Measurements from ENCODE around the gene ATP5MG. TPM values are rescaled to one million over a fixed set of nuclear protein-coding genes. Genes with fewer than 3 reads are reported as not detected.
A peak's percentile ranks its signal among the peaks of the same experiment; 100 is the strongest.
"Not testable (repeated sequence)": the region's sequence is repeated elsewhere in the genome, so short reads cannot be mapped to it uniquely, and the experiment has no call there.

Gene ATP5MG, protein sequence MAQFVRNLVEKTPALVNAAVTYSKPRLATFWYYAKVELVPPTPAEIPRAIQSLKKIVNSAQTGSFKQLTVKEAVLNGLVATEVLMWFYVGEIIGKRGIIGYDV
- total RNA-seq (2014; rRNA removed; shearing (Covaris generic)): 155 and 161 TPM in 2 replicates
- 33.7 and 1,597 TPM in 2 replicates for polyA plus RNA-seq (2014; cell fraction: nucleus; rRNA removed)

DNA sequence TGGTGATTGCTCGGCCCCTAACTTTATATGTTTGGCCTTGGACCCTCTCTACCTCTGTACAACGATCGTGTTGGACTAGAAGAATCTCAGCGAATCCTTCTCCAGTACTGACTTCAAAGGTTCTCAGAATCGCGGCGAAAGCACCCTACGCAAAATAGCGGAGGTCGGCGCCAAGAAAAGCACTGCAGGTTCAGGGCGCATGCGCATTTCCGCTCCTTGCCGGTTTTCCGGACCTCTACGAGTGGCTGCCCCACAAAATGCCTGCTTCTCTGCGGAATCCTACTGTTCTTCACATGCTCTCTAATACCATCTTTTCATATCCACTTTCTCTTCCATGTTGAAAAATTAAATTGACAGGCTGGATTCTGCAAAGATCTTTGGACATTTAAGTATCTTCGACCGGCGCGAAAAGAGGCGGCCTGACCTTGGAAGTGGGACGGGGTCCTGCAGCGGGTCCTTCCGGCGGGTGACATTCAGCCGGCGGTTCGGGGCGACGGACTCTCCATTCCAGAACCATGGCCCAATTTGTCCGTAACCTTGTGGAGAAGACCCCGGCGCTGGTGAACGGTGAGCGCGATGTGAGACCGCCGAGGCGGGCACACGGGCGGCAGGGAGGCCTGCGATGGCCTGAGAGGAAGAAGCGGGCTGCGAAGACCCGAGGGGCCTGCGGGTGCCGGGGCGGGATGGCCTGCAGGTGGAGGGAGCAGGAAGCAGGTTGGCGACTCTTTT, at the start of gene ATP5MG:
TSS of gene ATP5MG (plus strand) at position 456 of the 729 bp plus-strand sequence. CDS start at position 516, 60 bp downstream.
- peak; percentile 83 for DNase-seq (ENCODE audit: extremely low read depth, low read depth)

DNA sequence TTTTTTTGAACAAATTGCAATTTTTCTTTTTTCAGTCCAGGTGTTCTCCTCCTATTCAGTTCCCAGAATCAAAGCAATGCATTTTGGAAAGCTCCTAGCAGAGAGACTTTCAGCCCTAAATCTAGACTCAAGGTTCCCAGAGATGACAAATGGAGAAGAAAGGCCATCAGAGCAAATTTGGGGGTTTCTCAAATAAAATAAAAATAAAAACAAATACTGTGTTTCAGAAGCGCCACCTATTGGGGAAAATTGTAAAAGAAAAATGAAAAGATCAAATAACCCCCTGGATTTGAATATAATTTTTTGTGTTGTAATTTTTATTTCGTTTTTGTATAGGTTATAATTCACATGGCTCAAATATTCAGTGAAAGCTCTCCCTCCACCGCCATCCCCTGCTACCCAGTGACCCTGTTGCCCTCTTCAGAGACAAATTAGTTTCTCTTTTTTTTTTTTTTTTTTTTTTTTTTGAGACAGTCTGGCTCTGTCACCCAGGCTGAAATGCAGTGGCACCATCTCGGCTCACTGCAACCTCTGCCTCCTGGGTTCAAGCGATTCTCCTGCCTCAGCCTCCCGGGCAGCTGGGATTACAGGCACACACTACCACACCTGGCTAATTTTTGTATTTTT, 48.2 kb upstream of the ATP5MG start:
- no peak for DNase-seq (ENCODE audit: extremely low read depth, low read depth)

DNA sequence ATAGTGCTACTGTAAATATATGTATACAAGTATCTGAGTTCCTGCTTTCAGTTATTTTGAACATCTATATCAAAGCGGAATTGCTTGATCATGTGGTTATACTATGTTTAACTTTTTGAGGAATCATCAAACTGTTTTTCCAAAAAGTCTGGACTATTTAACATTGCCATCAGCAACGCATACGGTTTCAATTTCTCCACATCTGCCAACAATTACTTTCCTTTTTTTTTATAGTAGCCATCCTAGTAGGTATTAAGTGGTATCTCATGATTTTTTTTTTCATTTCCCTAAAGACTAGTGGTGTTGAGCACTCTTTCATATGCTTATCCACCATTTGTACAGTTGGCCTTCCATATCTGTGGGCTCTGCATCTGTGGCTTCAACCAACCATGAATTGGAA, 43.3 kb upstream of the ATP5MG start:
- no peak for DNase-seq (ENCODE audit: extremely low read depth, low read depth)

DNA sequence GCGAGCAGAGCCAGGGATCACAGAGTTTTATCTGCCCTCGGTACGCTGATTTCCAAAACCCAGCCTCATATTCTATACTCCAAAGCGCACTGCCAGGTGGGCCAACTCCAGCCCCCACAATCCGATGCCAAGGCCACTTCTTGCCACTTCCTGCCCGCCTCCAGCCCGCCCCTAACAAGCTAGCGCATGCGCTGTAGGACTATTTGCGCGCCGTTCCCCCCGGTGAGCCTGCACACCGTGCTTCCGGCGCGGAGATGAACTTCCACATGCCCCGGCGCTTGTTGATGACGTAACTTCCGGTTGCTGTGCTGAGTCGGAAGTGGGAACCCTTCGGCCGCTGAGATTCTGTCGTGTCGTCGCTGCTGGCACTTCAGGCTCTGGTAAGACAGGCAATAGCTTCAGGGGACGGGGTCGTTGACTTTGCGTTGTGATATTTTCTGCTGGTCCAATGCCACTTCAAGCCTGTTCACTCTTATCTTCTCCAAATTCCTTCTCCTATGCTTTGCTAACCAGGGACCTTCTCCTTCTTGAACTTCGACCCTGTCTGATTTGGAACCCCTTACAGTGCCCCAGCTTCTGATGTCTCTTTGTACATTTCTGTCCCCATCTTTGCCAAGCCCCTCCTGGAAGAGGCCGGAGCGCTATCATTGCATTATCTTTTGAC, 42.0 kb upstream of the ATP5MG start, which contains the start of gene UBE4A:
TSS of gene UBE4A (plus strand) at position 306 of the 664 bp plus-strand sequence. CDS start 5,481 bp downstream, outside the sequence.
- DNase-seq (ENCODE audit: extremely low read depth, low read depth): peak; percentile 91

DNA sequence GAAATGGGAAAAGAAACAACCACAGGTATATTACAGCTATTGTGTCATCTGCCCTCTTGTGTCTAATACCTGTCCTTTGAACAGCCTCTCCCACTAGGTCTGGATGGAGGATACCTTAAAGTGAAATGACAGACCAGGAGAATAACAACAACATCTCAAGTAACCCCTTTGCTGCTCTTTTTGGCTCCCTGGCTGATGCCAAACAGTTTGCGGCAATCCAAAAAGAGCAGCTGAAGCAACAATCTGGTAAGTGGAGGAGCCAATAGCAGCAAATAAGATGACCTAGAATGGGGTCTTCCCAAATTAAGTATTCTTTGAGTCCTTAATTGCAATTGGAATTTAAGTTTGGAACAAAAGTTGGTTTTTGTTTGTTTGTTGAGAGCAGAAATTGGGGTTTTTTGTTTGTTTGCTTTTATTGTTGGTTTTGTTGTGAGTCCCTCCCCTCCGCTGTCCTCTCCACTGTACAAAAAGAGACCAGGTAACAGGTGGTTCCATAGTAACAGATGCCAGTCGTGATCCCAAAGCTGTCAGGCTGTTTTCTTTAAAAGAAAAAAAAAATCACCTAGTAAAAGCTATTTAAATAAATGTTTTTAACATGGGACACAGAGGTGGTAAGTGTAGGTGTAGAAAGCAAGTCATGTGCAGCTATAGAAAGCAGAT, 36.3 kb upstream of the ATP5MG start:
- DNase-seq (ENCODE audit: extremely low read depth, low read depth): no peak

DNA sequence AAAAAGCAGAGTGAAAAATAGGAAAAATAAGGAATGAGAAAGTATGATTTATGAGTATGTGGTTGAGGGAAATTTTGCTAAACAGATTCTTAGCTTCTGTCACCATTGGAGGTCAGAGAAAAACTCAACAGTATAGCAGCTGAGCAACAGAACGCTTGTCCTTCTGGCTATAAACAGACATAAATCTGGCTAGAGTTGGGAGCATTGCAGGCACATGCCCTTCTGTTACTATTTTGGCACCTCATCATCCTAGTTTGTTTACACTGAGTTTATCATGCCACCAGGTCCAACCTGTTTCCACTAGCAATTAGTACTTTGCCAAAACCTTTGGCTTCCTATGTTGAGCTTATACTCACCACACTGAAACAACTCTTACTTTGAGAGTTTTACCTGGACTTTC, 35.1 kb upstream of the ATP5MG start:
- DNase-seq (ENCODE audit: extremely low read depth, low read depth): no peak

DNA sequence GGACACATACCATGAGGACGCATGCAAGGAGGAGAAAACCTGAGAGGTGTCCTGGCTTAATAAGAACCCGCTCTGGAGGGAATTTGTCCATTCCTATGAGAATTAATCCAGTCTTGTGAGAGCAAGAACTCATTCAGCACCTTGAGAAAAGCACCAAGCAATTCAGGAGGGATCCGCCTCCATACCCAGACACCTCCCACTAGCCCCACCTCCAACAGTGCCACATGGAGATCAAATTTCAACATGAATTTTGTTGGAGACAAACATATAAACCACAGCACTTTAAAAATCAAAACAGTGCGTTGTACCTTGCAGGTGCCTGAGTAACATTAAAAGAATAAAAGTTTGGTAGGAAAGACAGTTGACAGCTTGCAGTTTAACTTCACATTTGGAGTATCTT, 30.6 kb upstream of the ATP5MG start:
- no peak for DNase-seq (ENCODE audit: extremely low read depth, low read depth)

DNA sequence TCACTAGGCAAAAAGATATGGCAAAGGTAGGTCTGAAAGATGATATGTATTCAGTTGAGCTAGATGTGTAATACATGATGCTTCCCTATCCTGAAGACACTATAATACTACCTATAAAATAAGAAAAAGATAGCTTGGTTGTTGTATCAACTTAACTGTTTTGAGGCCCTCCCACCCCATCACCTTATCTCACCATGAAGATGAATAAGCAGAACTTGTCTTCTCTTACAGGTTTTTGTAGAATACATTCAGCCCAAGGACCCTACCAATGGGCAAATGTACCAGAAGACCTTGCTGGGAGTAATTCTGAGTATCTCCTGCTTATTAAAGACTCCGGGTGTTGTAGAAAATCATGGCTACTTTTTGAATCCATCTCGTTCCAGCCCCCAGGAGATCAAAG, 28.1 kb upstream of the ATP5MG start:
- no peak for DNase-seq (ENCODE audit: extremely low read depth, low read depth)

DNA sequence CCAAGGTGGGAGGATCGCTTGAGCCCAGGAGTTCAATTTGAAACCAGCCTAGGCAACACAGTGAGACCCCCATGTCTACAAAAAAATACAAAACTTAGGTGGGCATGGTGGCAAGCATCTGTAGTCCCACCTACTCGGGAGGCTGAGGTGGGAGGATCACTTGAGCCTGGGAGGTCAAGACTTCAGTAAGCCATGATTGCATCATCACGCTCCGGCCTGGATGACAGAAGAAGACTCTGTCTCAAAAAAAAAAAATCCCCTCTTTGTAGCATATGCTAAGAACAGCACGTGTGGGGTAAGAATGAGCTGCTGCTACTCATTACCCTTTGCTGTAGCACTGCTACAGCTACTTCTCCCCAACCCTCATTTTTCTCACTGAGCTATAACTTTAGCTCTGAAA, 27.5 kb upstream of the ATP5MG start:
- no peak for DNase-seq (ENCODE audit: extremely low read depth, low read depth)

DNA sequence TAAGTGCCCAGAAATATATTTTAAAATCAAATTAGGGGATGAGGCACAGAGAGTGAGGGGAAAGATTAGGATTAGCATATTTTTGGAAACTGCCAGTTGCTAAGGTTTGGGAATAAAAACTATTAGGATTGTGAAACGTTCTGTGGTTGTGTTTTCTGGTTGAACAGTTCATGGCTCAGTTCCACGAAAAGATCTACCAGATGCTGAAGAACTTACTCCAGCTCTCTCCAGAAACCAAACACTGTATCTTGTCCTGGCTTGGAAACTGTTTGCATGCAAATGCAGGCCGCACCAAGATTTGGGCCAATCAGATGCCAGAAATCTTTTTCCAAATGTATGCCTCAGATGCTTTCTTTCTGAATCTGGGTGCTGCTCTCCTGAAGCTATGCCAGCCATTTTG, 26.7 kb upstream of the ATP5MG start:
- DNase-seq (ENCODE audit: extremely low read depth, low read depth): no peak

DNA sequence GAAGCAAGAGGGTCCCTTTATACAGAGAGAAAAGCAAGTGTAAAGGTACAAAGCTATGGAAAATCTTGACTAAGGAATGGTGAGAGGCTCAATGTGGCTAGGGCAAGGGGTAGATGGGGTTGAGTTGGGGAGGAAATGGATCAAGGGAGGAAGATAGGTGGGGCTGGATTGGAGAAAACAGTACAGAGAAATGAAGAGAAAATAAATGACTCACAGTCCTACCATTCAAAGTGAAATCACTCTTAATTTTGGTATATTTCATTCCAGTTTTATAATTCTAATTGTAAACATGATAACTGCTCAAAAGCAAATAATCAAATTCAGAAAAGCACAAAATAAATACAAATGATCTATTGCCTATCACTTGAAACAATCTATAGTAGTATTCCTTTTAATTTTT, 25.4 kb upstream of the ATP5MG start:
- no peak for DNase-seq (ENCODE audit: extremely low read depth, low read depth)

DNA sequence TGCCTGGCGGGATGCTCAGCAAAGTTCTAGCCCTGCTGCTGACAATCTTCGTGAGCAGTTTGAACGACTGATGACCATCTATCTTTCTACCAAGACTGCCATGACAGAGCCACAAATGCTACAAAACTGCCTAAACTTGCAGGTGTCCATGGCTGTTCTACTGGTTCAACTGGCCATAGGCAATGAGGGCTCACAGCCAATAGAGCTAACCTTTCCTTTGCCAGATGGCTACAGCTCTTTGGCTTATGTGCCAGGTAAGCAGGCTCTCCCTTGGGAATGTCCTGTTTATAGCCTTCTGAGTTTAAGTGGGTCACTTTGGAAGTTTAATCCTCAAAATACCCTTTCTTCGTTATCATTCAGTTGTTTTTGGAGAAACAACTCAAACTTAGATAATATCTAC, 21.9 kb upstream of the ATP5MG start:
- no peak for DNase-seq (ENCODE audit: extremely low read depth, low read depth)

DNA sequence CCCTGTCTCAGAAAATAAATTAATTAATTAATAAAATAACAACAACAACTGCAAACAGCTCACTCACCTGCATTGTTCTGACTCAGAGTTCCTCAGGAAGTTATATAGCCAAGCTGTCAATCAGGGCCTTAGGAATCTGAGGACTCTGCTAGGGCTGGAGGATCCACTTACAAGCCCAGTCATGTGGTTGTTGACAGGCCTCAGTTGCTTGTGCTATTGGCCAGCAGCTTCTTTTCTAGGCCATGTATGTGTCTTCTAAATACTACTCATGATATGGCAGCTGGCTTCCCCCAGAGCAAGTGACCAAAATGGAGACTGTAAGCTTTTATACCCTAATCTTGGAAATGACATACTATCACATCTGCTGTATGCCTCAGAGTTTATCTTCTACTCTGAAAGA, 20.8 kb upstream of the ATP5MG start:
- no peak for DNase-seq (ENCODE audit: extremely low read depth, low read depth)

DNA sequence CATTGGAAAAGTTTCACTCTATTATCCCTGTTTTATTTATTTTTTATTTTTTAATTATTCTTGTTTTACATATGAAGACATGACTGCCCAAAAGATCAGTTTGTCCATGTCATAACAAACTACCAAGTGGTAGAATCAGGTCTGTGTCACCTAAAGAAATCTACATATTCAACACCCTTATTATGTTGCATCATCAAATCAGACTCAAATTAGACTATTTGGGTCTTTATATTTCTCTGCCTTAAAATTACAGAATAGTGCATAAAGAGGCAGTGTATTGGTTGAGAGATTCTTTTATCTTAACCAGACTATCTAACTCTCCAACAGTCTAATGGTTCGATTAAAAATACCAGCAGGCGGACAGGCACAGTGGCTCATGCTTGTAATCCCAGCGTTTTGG, 18.5 kb upstream of the ATP5MG start:
- DNase-seq (ENCODE audit: extremely low read depth, low read depth): no peak

DNA sequence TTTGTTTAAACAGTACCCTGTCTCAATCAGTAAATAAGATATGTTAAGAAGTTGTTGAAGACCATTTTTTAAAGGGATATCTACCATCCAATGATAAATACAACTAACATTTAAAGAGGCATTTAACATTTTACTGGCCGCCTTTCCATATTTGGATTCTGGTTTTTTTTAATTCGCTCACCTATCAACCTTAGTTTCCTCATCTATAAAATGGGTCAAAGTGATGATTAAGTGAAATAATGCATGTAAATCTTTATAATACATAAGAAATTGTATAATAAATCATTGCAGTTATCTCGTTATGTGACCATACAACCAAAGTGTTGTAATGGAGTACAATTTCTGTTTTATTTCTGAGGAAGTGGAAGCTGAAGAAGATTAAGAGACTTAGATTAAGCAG, 17.7 kb upstream of the ATP5MG start:
- DNase-seq (ENCODE audit: extremely low read depth, low read depth): no peak

DNA sequence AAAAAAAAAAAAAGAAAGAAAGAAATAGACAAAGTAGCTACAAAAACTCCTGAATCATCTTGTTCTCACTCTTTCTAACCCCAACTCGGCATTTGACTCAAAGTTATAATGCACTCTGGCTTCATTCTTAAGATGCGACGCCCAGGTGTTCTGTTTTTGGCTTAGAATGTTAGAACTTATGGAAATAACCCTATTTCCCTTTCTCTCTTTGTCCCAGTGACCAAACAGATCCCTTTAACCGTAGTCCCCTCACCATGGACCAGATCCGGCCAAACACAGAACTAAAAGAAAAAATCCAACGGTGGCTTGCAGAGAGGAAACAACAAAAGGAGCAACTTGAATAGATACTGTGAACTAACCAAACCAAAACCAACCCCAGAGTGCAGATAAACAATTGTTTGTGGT, 5.3 kb upstream of the ATP5MG start:
- no peak for DNase-seq (ENCODE audit: extremely low read depth, low read depth)

DNA sequence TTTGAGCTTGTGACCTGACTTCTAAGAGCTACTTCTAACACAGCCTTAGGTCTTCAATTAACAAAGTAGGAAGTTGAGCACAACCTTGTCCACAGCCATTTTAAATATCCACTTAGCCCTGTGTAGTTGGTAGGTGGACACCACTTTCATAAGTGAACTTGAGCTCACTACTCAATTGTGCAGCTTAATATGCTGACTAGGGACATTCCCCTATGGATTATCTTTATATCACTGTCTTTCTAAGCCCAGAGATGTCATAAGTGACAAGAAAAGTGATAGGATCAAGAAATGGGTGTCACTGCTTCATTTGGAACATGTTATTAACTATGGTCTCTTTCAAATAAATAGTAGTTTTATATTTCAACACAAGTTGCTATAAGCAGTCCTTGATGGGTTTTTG, 4.0 kb upstream of the ATP5MG start:
- no peak for DNase-seq (ENCODE audit: extremely low read depth, low read depth)

DNA sequence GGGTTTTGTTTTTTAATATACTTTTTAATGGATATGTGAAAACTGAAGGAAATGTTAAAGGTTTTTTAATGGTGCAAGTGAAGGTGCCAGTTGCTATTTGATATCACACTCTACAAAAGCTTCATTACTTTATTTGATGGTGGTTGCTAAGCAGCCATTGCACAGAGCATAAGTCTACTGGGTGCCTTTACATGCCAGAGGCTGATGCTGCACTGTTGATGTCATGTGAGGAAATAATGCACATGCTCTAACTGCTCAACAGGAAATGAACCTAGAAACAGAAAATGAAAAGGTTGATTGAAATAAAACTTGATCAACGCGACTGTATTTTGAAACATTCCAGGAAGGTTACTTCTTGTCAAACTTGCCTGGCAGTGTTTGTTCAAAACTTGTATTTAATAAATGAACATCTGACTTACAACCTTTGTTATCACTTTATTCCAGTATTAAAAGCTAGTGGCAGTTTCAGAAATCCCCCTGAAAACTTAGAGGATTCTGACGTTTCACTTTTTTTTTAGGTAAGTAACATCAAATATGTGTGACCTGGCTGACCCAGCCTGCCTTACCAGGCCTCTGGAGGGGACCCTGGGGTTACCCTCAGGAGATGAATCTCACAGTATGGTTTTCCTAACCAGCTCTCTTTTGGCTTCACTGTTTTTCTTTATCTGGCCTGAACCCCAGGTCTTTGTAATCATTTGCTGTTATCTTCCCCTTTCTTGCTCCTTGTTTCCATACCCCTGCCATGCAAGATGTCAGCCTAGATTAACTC, 2.4 kb upstream of the ATP5MG start:
- no peak for DNase-seq (ENCODE audit: extremely low read depth, low read depth)

DNA sequence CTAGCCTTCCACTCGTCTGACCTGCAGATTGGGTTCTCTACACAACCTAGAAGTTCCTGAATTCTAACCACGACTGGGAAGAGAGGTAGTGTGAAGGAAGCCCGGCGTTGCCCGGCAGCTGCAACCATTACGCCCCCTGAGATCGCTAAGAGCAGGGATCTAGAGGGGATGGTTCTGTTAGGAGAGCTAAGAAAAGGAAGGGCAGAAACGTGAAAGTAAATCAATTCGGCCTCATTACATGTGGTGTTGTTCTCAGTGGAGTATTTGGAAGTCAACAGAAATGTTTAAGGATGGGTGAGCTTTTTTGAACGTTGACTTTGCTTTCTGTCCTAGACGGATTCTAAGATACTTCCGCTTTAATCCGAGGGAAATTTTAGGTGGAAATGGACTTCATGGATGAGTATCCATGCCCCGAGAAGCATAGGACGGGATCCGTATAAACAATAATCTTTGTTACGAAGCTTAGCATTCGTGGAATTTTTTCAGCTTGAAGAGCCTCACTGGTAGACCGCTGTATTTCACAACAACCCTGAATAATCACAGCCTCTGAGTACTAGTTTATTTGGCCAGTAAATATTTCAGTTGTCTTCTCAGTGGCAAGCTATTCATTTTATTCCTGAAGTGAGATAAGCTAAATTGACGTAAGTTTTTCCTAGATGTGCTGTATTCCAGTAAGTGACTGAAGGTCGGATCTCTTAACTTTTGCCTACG, 629 bp downstream of the ATP5MG start:
- DNase-seq (ENCODE audit: extremely low read depth, low read depth): no peak

DNA sequence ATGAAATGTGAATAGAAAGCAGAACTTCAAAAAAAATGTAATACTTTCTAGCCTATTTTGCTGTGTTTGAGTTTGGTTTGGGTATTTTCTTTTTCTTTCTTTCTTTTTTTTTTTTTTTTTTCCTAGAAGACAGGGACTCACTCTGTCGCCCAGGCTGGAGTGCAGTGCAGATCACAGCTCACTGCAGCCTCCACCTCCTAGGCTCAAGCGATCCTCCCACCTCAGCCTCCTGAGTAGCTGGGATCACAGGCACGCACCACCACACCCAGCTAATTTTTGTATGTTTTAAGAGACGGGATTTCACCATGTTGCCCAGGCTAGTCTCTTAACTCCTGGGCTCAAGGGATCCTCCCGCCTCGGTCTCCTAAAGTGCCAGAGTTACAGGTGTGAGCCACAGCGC, 1.2 kb downstream of the ATP5MG start:
- DNase-seq (ENCODE audit: extremely low read depth, low read depth): not testable (repeated sequence)
